ENCODE results near the gene TMEM123. TPM values are rescaled to one million over a fixed set of nuclear protein-coding genes. Genes with fewer than 3 reads are reported as not detected.
A peak's percentile ranks its signal among the peaks of the same experiment; 100 is the strongest.

TMEM123 gene
- total RNA-seq (100 to 1,000 TPM; 109 to 184 (median 161) TPM), polyA plus RNA-seq (10 to 100 TPM; 51.3 to 92.7 (median 66.3) TPM)
- long read RNA-seq, donor 1, transcript TMEM123-206 (3 exons, 549 nt), result minor isoform, 22 of 95 reads
- long read RNA-seq, donor 1, transcript TMEM123-202 (5 exons, 3,579 nt), result major isoform, 43 of 95 reads
- long read RNA-seq, donor 1, partial matches to known transcripts, result 28 of 95 reads
- long read RNA-seq, donor 1, other reads (novel, unspliced or antisense), result 0 of 95 reads
- long read RNA-seq, donor 2, transcript TMEM123-202 (5 exons, 3,579 nt), result major isoform, 41 of 87 reads
- long read RNA-seq, donor 2, transcript TMEM123-206 (3 exons, 549 nt), result minor isoform, 24 of 87 reads
- long read RNA-seq, donor 2, partial matches to known transcripts, result 22 of 87 reads
- long read RNA-seq, donor 2, other reads (novel, unspliced or antisense), result 0 of 87 reads

GRCh38 chr11:102452461-102453301, at the start of gene TMEM123:
Gene TMEM123 (minus strand): TSS chr11:102452765. CDS start chr11:102452623, 142 bp downstream.
- Histone ChIP-seq H3K9me3 (no peaks in the 10 kb centered on the region), H3K4me1 (peaks cover 38 to 83% (median 57%) of the 10 kb centered on the region in 6 donors), H3K36me3 (peaks cover 0 to 10% (median 3%) of the 10 kb centered on the region in 6 donors), H3K27ac (peak within 1 kb of the TSS; percentile 83 to 93 (median 91)), H3K27me3 (replicated peaks in 1 of 7) (no peaks in the 10 kb centered on the region), H3K4me3 (peak within 1 kb of the TSS; percentile 75 to 96 (median 94))
- peak; percentile 97 for DNase-seq
- 0 to 1% (median 0%) methylated on average over 39 to 83 of the region's 83 CpGs for WGBS, 5 donors
- intact Hi-C loops (cut with DNase I; ENCODE audit: low total_unique reads), result no loop called here
- TF ChIP-seq, protein P1, sequence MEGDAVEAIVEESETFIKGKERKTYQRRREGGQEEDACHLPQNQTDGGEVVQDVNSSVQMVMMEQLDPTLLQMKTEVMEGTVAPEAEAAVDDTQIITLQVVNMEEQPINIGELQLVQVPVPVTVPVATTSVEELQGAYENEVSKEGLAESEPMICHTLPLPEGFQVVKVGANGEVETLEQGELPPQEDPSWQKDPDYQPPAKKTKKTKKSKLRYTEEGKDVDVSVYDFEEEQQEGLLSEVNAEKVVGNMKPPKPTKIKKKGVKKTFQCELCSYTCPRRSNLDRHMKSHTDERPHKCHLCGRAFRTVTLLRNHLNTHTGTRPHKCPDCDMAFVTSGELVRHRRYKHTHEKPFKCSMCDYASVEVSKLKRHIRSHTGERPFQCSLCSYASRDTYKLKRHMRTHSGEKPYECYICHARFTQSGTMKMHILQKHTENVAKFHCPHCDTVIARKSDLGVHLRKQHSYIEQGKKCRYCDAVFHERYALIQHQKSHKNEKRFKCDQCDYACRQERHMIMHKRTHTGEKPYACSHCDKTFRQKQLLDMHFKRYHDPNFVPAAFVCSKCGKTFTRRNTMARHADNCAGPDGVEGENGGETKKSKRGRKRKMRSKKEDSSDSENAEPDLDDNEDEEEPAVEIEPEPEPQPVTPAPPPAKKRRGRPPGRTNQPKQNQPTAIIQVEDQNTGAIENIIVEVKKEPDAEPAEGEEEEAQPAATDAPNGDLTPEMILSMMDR (IDR thresholded peaks at IDR 0.05 in 8 of 11, conservative IDR thresholded peaks at IDR 0.05 in 3 of 11), result peak in 2 of 11 experiments; percentile 5 to 24
- TF ChIP-seq POLR2AphosphoS5 (IDR thresholded peaks at IDR 0.05), result peak; percentile 96 to 97 (median 97)
- peak in 2 of 3 donors; percentile 52 to 74 for TF ChIP-seq POLR2A (IDR thresholded peaks at IDR 0.05)

- H3K4me1 ChIP-seq, result peaks cover 0 to under 1% (median 0%) of the 10 kb centered on the region in 6 donors
- H3K4me3 ChIP-seq, result no peak overlapping the region
- TF ChIP-seq POLR2A (IDR thresholded peaks at IDR 0.05) (no peak), POLR2AphosphoS5 (IDR thresholded peaks at IDR 0.05) (no peak)
- TF ChIP-seq, protein P1 (IDR thresholded peaks at IDR 0.05 in 8 of 11, conservative IDR thresholded peaks at IDR 0.05 in 3 of 11), result no peak
- H3K27ac ChIP-seq, result no peak overlapping the region
- no peaks in the 10 kb centered on the region for H3K27me3 ChIP-seq (replicated peaks in 1 of 7)
- no peak for DNase-seq
- 80 to 94% (median 87%) methylated on average over 2 of the region's 2 CpGs for WGBS, 5 donors
- no peaks in the 10 kb centered on the region for H3K9me3 ChIP-seq
- intact Hi-C loops (cut with DNase I; ENCODE audit: low total_unique reads), result no loop called here
- no peaks in the 10 kb centered on the region for H3K36me3 ChIP-seq
Observed at GRCh38 chr11:102500829-102501228, 48.3 kb upstream of the TMEM123 start.

DNA sequence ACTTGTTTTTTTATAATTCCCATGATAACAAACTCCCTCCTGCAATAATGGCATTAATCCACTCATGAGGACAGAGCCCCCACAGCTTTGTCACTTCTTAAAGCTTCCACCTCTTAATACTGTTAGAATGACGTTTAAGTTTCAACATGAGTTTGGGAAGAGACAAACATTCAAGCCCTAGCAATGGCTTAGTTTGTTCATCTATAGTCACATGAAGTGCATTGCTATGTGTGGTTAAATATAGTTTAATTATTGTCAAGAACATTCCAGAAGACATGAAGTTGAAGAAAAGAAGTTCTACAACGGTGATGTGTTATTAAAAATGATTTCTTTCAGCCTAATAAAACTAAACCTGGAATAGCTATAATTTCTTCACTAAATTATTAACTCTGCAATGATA, 47.4 kb upstream of the TMEM123 start:
- Histone ChIP-seq H3K27ac (no peak overlapping the region), H3K27me3 (replicated peaks in 1 of 7) (no peaks in the 10 kb centered on the region), H3K4me3 (no peak overlapping the region), H3K36me3 (no peaks in the 10 kb centered on the region), H3K4me1 (peaks cover 0 to 9% (median 1%) of the 10 kb centered on the region in 6 donors), H3K9me3 (no peaks in the 10 kb centered on the region)
- no peak for DNase-seq
- intact Hi-C loops (cut with DNase I; ENCODE audit: low total_unique reads), result loop anchor here (10.0 kb wide), 1 partner anchor 105 kb away; no protein-coding TSS in a partner anchor
- TF ChIP-seq POLR2A (IDR thresholded peaks at IDR 0.05), result no peak
- TF ChIP-seq, protein P1 (IDR thresholded peaks at IDR 0.05 in 8 of 11, conservative IDR thresholded peaks at IDR 0.05 in 3 of 11), result no peak
- WGBS, 5 donors, result 36 to 80% (median 57%) methylated on average over 2 of the region's 2 CpGs

Measured in spleen (tissue), 13 donors.